ENCODE results near the gene LRRC53. TPM values are rescaled to one million over a fixed set of nuclear protein-coding genes. Genes with fewer than 3 reads are reported as not detected.

The LRRC53 gene
- total and polyA plus RNA-seq, 2 of the 8 experiments (the other 6 are each of a cell fraction or from before 2014, with no cell fraction given) = not detected

- no peak for TF ChIP-seq KDM1A (IDR thresholded peaks at IDR 0.05; ENCODE audit: borderline replicate concordance, low read length)
Observed at GRCh38 chr1:74432325-74432724, 80.1 kb downstream of the LRRC53 start (continued).

Data from H1 (cell line).